Anterior cingulate cortex (tissue), 58 donors: Measurements from ENCODE around the gene AFF4.

Source experiments
- DNase-seq, 58 donors: peaks; one replicate each; lab custom pipeline; 2025; lab: John Stamatoyannopoulos, UW

The AFF4 gene

DNA sequence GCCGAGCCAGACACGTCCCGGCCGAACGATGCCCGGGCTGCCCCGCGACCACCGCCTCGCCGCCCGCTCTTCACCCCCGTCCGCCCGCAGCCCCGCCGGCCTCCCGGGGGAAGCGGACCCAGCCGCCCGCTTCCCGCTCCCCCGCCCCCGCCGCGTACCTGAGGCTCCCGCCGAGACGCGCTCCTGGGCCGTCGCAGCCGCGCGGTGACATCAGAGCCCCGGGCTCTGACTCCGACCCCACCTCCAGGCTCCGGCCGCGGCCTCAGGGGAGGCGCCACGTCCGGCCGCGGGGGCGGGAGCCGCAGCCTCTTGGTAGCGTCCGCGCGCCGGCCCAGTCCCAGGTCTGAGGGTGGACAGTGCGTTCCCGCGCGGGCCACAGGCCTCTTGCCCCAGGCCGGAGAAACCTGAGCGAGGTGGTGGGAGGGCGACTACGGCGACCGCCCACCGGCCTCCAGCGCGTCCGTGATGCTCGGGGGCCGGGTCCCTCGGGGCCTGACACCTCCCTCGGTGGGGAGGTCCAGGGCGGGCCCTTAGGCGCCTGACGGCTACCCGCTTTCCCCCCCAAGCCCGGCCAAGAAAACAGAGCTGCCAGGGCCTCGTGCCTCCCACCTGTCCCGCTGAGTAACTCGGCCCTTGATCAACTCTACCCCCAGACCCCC is 132.9 kb downstream of the AFF4 start, which contains the start of gene SHROOM1:
SHROOM1 (minus strand) TSS at position 212 of the 659 bp plus-strand sequence. CDS start 4,507 bp downstream, outside the sequence.
- DNase-seq: peak in 14 of 58 donors; percentile 21 to 59 (median 45)

DNA sequence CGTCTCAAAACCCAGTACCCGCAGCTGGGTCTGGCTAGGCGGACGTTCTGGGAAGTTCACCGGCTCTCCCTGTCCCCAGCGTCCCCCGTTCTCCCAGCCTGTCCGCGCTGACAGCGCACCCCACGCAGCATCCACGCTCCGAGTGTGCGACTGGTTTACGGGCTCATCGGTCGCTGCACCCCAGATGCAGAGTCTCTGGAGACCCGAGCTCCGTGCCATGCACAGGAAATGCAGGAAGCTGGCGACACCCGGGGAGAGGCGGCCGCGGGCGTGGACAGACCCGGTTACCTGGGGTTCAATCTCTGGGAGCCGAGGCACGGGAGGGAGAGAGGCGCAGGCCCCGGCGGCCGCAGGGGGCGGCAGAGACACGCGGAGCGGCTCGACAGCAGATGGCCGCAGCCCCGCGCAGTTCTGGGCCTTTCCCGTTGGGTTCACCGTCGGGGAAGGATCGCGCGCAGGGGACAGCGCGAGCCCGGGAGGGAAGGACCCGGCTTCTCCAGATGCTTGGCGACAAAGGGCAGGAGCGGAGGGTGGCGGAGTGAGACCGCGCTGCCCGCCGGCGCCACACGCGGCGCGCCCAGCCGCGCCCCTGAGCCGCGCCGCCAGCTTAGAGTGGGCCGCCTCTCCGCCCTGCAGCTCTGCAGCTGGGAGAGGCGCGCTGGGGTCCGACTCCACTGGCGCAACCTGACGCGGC is 133.5 kb downstream of the AFF4 start:
- peak in 49 of 58 donors; percentile 32 to 76 (median 57) for DNase-seq

DNA sequence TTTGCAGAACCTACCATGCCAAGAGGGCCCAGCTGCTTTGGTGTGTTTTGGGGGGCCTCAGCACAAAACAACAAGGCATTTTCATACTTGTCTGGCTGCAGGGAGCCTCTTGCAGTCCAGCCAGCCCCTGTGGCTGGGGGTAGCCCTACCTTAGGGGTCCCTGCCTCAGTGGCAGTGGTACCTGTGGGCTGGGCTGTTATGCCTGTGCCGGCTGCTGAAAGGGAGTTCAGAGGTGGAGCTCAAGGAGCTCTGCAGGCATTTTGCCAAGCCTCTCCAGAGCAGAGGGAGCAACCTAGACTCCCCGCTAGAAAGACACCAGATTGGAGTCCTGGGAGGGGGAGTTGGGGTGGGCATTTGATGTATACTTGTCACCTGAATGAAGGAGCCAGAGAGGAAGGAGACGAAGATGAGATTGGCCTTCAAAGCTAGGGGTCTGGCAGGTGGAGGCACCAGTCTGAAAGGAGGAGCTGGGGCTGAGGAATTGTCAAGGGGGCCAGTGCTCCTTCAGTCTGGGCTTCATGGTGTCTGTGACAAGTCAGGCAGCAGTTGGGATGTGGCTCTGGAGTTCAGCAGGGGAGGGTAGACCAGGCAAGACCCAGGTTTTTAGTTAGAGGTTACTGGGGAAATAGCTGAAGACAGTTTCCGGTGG is 134.5 kb downstream of the AFF4 start:
- no peak for DNase-seq

DNA sequence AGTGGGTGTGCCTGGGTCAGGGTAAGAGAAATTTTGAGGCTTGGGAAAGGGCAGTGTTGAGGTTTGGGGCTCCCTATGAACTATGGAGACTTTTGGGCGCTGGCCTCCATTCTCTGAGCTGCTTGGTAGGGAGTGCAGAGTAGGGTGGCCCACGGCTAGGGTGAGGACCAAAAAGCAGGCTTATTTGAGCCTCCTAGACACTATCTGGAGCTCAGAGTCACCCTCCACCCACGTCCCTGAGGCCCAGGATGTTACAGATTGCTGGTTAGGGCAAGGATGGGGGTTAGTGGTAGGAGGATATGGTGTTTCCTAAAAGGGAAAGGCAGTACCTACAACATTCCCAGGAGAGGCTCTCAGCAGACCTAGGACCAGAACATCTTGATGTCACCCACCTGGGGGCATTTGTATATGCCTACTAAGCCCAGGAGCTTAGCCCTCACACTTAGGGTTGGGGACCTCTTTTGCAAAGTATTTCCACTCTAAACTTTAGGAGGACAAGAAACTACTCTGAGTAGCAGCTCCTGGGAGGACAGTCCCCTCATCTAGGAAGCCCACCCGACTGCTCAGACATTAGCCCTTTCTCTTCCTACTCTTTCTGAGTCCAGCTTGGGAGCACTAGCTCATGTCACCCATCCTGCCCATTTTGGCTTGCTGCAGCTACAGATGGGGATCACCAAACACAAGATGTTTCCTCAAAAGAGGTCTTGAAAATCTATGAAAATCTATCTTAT is 135.3 kb downstream of the AFF4 start:
- DNase-seq: no peak

DNA sequence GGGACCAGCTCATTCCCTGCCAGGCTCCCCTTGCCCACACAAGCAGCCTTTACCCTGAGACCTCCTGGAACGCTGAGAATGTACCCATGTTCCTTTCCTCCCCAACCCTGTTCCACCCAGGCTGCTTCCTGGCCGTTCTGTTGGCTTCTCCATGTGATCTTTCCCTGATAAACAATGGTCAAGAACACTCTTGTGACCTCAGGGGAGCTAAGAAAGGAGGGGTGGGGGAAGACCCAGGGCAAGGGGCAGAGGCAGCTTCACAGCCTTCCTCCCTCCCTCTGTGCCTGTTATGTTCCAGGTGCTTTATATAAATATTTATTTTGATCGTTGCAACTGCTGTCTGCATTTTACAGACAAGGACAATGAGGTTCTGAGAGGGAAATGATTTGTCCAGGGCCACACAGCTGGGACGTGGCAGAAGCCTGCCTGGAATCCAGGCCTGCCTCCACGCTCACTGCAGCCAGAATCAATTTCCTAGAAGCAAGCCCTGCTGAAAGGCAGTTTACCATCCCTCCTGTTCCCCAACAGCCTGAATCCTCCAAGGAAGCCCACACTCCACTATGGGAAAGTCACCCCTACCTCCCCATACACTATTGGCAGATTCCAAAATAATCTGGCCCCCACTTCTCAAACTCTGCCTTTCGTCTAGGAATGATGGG is 136.9 kb downstream of the AFF4 start:
- DNase-seq: no peak

DNA sequence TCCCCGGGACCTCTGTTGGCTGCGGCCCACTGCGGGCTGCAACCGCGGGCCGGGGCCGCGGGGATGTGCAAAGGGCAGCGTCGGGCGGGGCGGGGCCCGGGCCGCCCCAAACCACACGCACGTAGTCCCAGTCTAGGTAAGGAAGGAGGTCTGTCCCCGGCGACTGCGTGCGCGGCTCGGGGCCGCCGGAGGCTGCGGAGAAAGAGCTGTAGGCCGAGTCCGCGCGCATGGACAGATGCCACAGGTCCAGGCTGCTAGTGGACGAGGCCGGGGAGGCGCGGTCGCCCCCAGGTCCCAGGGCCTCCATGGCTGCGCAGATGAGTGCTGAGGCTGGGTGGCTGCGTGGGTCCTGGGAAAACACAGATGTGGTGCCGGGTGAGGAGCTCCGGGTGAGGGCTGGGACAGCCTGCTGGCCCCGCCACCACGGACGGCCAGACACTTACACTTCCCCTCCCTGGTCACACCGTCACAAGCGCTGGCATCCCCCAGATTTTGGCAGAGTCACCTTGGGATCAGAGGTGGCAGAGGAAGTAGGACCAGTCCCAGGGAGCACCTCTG is 137.5 kb downstream of the AFF4 start:
- no peak for DNase-seq
